Glutamatergic neuron (in vitro differentiated cells): ENCODE data around the gene ZBTB46. TPM values are rescaled to one million over a fixed set of nuclear protein-coding genes. Genes with fewer than 3 reads are reported as not detected.

Experiments
- DNase-seq: peaks from one replicate; pipeline ENCODE4 v3.0.0; 2022
- H3K27ac Mint-ChIP-seq: one replicate; pipeline ENCODE4 v1.8.0; 2020; ENCODE audit warnings: mild to moderate bottlenecking, mixed read lengths, inconsistent platforms; ENCODE audit not compliant: unreplicated experiment
- H3K27me3 Mint-ChIP-seq: one replicate; pipeline ENCODE4 v1.8.0; 2020; ENCODE audit warnings: mild to moderate bottlenecking, moderate library complexity, mixed read lengths, inconsistent platforms; ENCODE audit not compliant: unreplicated experiment
- H3K36me3 Mint-ChIP-seq: one replicate; pipeline ENCODE4 v1.8.0; 2020; ENCODE audit warnings: mild to moderate bottlenecking, mixed read lengths, inconsistent platforms; ENCODE audit not compliant: unreplicated experiment
- H3K4me1 Mint-ChIP-seq: one replicate; pipeline ENCODE4 v1.8.0; 2020; ENCODE audit warnings: mild to moderate bottlenecking, low read depth, mixed read lengths, inconsistent platforms; ENCODE audit not compliant: unreplicated experiment
- H3K4me3 Mint-ChIP-seq: one replicate; pipeline ENCODE4 v1.8.0; 2020; ENCODE audit warnings: mild to moderate bottlenecking, mixed read lengths, inconsistent platforms; ENCODE audit not compliant: unreplicated experiment
- H3K9me3 Mint-ChIP-seq: one replicate; pipeline ENCODE4 v1.8.0; 2020; ENCODE audit warnings: mild to moderate bottlenecking, moderate library complexity, mixed read lengths, inconsistent platforms; ENCODE audit not compliant: unreplicated experiment
- CTCF ChIP-seq: fragments of 200-600 bp; sonication (generic); IDR thresholded peaks from one replicate; pipeline ENCODE4 v1.5.0; 2021; ENCODE audit not compliant: partially characterized antibody, unreplicated experiment
- total RNA-seq: library from RNA; stranded (reverse); fragmentation: NEBNext Ultra II Directional; extraction: Animal tissue kit (Norgen Biotek cat#: 25700); gene quantifications from one replicate; pipeline ENCODE4 v1.2.1, GENCODE V29; 2021; ENCODE audit not compliant: unreplicated experiment

Gene ZBTB46
- total RNA-seq, 1 donor from 2014 or later = 94.4 TPM

GRCh38 chr20:63814891-63815614 lies 16.0 kb downstream of the ZBTB46 start:
- H3K4me3 Mint-ChIP-seq = peak overlapping the region; percentile 42
- TF ChIP-seq CTCF = no peak
- H3K36me3 Mint-ChIP-seq = no peaks in the 10 kb centered on the region
- H3K9me3 Mint-ChIP-seq = peaks cover 17% of the 10 kb centered on the region
- DNase-seq = no peak
- peaks cover 38% of the 10 kb centered on the region for H3K4me1 Mint-ChIP-seq
- peaks cover 18% of the 10 kb centered on the region for H3K27me3 Mint-ChIP-seq
- peak overlapping the region; percentile 72 for H3K27ac Mint-ChIP-seq

GRCh38 chr20:63811491-63811875 lies 19.6 kb downstream of the ZBTB46 start:
- Mint-ChIP-seq H3K4me1 (peaks cover 28% of the 10 kb centered on the region), H3K36me3 (no peaks in the 10 kb centered on the region), H3K9me3 (peaks cover 11% of the 10 kb centered on the region), H3K27me3 (peaks cover 17% of the 10 kb centered on the region), H3K4me3 (no peak overlapping the region), H3K27ac (peak overlapping the region; percentile 22)
- DNase-seq = no peak
- TF ChIP-seq CTCF = no peak

GRCh38 chr20:63810730-63811490 lies 20.2 kb downstream of the ZBTB46 start:
- Mint-ChIP-seq H3K4me3 (peak overlapping the region; percentile 49), H3K4me1 (peaks cover 22% of the 10 kb centered on the region), H3K27ac (peak overlapping the region; percentile 33), H3K9me3 (peaks cover 11% of the 10 kb centered on the region), H3K27me3 (peaks cover 14% of the 10 kb centered on the region), H3K36me3 (no peaks in the 10 kb centered on the region)
- DNase-seq = no peak
- TF ChIP-seq CTCF = no peak

- Mint-ChIP-seq H3K9me3 (peaks cover 3% of the 10 kb centered on the region), H3K36me3 (no peaks in the 10 kb centered on the region), H3K27ac (peak overlapping the region; percentile 45), H3K27me3 (peaks cover 11% of the 10 kb centered on the region), H3K4me1 (peaks cover 18% of the 10 kb centered on the region), H3K4me3 (peak overlapping the region; percentile 28)
- TF ChIP-seq CTCF = no peak
- DNase-seq = no peak
Measured at GRCh38 chr20:63809856-63810255, 21.2 kb downstream of the ZBTB46 start.
